Measurements from ENCODE around the gene NCR3LG1. TPM values are rescaled to one million over a fixed set of nuclear protein-coding genes. Genes with fewer than 3 reads are reported as not detected.

The NCR3LG1 gene
- total RNA-seq, 1 experiment from 2014 or later: 2.0 TPM

- no peak for TF ChIP-seq ZNF425 (CRISPR knock-in tag; conservative IDR thresholded peaks at IDR 0.05)
Observed at GRCh38 chr11:17405232-17406005, 53.8 kb downstream of the NCR3LG1 start (continued).

GRCh38 chr11:17406082-17406817 is 54.6 kb downstream of the NCR3LG1 start:
- Mint-ChIP-seq H3K4me3 (no peak overlapping the region), H3K27ac (no peak overlapping the region), H3K36me3 (no peaks in the 10 kb centered on the region), H3K9me3 (no peaks in the 10 kb centered on the region), H3K27me3 (ENCODE audit: low read depth) (no peaks in the 10 kb centered on the region; the same call in 1 of the 2 replicates), H3K4me1 (no peaks in the 10 kb centered on the region)
- DNase-seq (ENCODE audit: low spot score): no peak
- ChIA-PET CTCF (interaction anchor here (1.0 to 2.0 kb wide), 8 partner anchors 13 to 122 kb away, joined by 3 to 13 read pairs (median 5); partner anchors contain the start of gene KCNJ11), POLR2A (no interaction called here)
- no peak for ATAC-seq
- TF ChIP-seq TEAD1 (CRISPR knock-in tag; IDR thresholded peaks at IDR 0.05) (no peak), GABPB1 (CRISPR knock-in tag; IDR thresholded peaks at IDR 0.05) (no peak), CREM (CRISPR knock-in tag; IDR thresholded peaks at IDR 0.05) (no peak), ZNF232 (CRISPR knock-in tag; IDR thresholded peaks at IDR 0.05) (no peak), EMX1 (CRISPR knock-in tag; IDR thresholded peaks at IDR 0.05) (no peak), ZBTB21 (CRISPR knock-in tag; IDR thresholded peaks at IDR 0.05; ENCODE audit: borderline replicate concordance) (no peak), SMAD4 (CRISPR knock-in tag; IDR thresholded peaks at IDR 0.05) (no peak), NFATC4 (CRISPR knock-in tag; IDR thresholded peaks at IDR 0.05) (no peak), ELF4 (CRISPR knock-in tag; IDR thresholded peaks at IDR 0.05; ENCODE audit: low read depth) (no peak), FOXJ3 (CRISPR knock-in tag; IDR thresholded peaks at IDR 0.05; ENCODE audit: borderline replicate concordance) (no peak), FOXK1 (CRISPR knock-in tag; IDR thresholded peaks at IDR 0.05) (no peak), CBFB (CRISPR knock-in tag; IDR thresholded peaks at IDR 0.05; ENCODE audit: low read depth) (no peak), ZNF512 (CRISPR knock-in tag; IDR thresholded peaks at IDR 0.05; ENCODE audit: borderline replicate concordance) (no peak), ZNF396 (CRISPR knock-in tag; IDR thresholded peaks at IDR 0.05; ENCODE audit: borderline replicate concordance) (no peak), AR (CRISPR knock-in tag; IDR thresholded peaks at IDR 0.05) (no peak), ATF1 (CRISPR knock-in tag; IDR thresholded peaks at IDR 0.05) (no peak)
- TF ChIP-seq, protein P1, sequence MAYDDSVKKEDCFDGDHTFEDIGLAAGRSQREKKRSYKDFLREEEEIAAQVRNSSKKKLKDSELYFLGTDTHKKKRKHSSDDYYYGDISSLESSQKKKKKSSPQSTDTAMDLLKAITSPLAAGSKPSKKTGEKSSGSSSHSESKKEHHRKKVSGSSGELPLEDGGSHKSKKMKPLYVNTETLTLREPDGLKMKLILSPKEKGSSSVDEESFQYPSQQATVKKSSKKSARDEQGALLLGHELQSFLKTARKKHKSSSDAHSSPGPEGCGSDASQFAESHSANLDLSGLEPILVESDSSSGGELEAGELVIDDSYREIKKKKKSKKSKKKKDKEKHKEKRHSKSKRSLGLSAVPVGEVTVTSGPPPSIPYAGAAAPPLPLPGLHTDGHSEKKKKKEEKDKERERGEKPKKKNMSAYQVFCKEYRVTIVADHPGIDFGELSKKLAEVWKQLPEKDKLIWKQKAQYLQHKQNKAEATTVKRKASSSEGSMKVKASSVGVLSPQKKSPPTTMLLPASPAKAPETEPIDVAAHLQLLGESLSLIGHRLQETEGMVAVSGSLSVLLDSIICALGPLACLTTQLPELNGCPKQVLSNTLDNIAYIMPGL (CRISPR knock-in tag; IDR thresholded peaks at IDR 0.05): no peak
- TF ChIP-seq, protein P2, sequence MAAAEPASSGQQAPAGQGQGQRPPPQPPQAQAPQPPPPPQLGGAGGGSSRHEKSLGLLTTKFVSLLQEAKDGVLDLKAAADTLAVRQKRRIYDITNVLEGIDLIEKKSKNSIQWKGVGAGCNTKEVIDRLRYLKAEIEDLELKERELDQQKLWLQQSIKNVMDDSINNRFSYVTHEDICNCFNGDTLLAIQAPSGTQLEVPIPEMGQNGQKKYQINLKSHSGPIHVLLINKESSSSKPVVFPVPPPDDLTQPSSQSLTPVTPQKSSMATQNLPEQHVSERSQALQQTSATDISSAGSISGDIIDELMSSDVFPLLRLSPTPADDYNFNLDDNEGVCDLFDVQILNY (CRISPR knock-in tag; IDR thresholded peaks at IDR 0.05): no peak
- TF ChIP-seq, protein P3, sequence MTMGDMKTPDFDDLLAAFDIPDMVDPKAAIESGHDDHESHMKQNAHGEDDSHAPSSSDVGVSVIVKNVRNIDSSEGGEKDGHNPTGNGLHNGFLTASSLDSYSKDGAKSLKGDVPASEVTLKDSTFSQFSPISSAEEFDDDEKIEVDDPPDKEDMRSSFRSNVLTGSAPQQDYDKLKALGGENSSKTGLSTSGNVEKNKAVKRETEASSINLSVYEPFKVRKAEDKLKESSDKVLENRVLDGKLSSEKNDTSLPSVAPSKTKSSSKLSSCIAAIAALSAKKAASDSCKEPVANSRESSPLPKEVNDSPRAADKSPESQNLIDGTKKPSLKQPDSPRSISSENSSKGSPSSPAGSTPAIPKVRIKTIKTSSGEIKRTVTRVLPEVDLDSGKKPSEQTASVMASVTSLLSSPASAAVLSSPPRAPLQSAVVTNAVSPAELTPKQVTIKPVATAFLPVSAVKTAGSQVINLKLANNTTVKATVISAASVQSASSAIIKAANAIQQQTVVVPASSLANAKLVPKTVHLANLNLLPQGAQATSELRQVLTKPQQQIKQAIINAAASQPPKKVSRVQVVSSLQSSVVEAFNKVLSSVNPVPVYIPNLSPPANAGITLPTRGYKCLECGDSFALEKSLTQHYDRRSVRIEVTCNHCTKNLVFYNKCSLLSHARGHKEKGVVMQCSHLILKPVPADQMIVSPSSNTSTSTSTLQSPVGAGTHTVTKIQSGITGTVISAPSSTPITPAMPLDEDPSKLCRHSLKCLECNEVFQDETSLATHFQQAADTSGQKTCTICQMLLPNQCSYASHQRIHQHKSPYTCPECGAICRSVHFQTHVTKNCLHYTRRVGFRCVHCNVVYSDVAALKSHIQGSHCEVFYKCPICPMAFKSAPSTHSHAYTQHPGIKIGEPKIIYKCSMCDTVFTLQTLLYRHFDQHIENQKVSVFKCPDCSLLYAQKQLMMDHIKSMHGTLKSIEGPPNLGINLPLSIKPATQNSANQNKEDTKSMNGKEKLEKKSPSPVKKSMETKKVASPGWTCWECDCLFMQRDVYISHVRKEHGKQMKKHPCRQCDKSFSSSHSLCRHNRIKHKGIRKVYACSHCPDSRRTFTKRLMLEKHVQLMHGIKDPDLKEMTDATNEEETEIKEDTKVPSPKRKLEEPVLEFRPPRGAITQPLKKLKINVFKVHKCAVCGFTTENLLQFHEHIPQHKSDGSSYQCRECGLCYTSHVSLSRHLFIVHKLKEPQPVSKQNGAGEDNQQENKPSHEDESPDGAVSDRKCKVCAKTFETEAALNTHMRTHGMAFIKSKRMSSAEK (CRISPR knock-in tag; IDR thresholded peaks at IDR 0.05; ENCODE audit: borderline replicate concordance): no peak
